Upper lobe of left lung (tissue), 6 donors: ENCODE results near the gene LARGE1. TPM values are rescaled to one million over a fixed set of nuclear protein-coding genes. Genes with fewer than 3 reads are reported as not detected.

ENCODE experiments used
- ATAC-seq, 2 donors: fragments of 200-7000 bp; cut with Tn5 transposase; one replicate each; pipeline ENCODE4 v1.9.1; 2022; ENCODE audit warnings: mild to moderate bottlenecking in 2 of 2, moderate library complexity in 2 of 2; ENCODE audit not compliant: low FRiP score in 2 of 2
- DNase-seq, 2 donors: peaks; one replicate each; pipeline ENCODE4 v3.0.0-alpha.2; 2019 to 2020
- H3K27ac ChIP-seq, 4 donors: fragments of 200-600 bp; sonication (generic); one replicate each; pipeline ENCODE4 v1.5.1; 2016 to 2019
- H3K27me3 ChIP-seq, 4 donors: fragments of 200-600 bp; sonication (generic); one replicate each; pipeline ENCODE4 v1.5.1; 2017 to 2019
- H3K36me3 ChIP-seq, 4 donors: fragments of 200-600 bp; sonication (generic); one replicate each; pipeline ENCODE4 v1.5.1; 2016 to 2019
- H3K4me1 ChIP-seq, 4 donors: fragments of 200-600 bp; sonication (generic); one replicate each; pipeline ENCODE4 v1.5.1; 2018 to 2019
- H3K4me3 ChIP-seq, 4 donors: fragments of 200-600 bp; sonication (generic); one replicate each; pipeline ENCODE4 v1.5.1; 2017 to 2019; ENCODE audit warnings: mild to moderate bottlenecking in 2 of 4, moderate library complexity in 1 of 4
- H3K9me3 ChIP-seq, 4 donors: fragments of 200-600 bp; sonication (generic); one replicate each; pipeline ENCODE4 v1.5.1; 2018 to 2019
- CTCF ChIP-seq, 6 experiments: fragments of 450-650 bp in 4 of 6; fragments of 200-600 bp in 2 of 6; sonication (generic) in 2 of 6; IDR thresholded peaks; one replicate each; pipeline ENCODE4 v1.5.1; 2016 to 2019; ENCODE audit warnings: antibody characterized with exemption in 6 of 6
- EP300 ChIP-seq, 4 donors: sonication (generic); formaldehyde crosslinking; IDR thresholded peaks; one replicate each; pipeline ENCODE4 v1.5.1; 2017; ENCODE audit warnings: antibody characterized with exemption in 4 of 4, control low read depth in 2 of 4
- POLR2A ChIP-seq, 4 donors: fragments of 450-650 bp; IDR thresholded peaks; one replicate each; pipeline ENCODE4 v1.5.1; 2016 to 2017; ENCODE audit warnings: antibody characterized with exemption in 4 of 4, mild to moderate bottlenecking in 2 of 4
- POLR2AphosphoS5 ChIP-seq, 2 donors: sonication (generic); formaldehyde crosslinking; IDR thresholded peaks; one replicate each; pipeline ENCODE4 v1.5.1; 2017; ENCODE audit warnings: antibody characterized with exemption in 2 of 2
- WGBS, 2 donors: methylation state at CpG; one replicate each; pipeline ENCODE4 v1.1.5; 2017 to 2018; 5-methylcytosine and 5-hydroxymethylcytosine counted together
- total RNA-seq, 6 donors: library from RNA; depleted of rRNA in 4 of 6; stranded (reverse); fragments of >200 nt in 4 of 6; gene quantifications; one replicate each; pipeline versions ENCODE4 v1.1.0 to v1.2.1, GENCODE V29; 2016 to 2021
- donor health status: DM: no; HTN: no; CAD: no; lungs with moderate emphysema.
- donor health status: DM: no; HTN: yes; CAD: no; lungs with severe emphysema.

The LARGE1 gene
- total RNA-seq, 6 donors from 2014 or later, result 14.0 to 56.6 (median 25.3) TPM

DNA sequence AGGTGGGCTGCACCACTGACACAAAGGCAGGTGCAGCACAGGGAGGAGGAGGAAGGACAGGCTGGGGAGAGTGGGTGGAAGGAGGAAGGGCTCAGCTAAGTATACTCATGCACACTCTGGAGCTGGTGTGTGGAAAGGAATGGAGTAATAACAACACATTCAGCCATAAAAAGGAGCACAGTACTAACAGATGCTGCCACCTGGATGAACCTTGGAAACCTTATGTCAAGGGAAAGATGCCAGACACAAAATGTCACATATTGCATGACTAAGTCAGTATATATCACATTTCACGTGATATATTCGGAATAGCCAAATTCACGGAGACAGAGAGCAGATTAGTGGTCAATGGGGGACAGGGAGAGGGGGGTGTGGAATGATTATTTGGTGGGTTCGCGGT lies 472.5 kb downstream of the LARGE1 start:
- WGBS, 2 donors, result 85 to 86% methylated on average over 5 of the region's 5 CpGs
- no peak for ATAC-seq

GRCh38 chr22:33443683-33444082 lies 476.6 kb downstream of the LARGE1 start:
- Histone ChIP-seq H3K27me3 (no peaks in the 10 kb centered on the region), H3K27ac (no peak overlapping the region), H3K4me1 (no peaks in the 10 kb centered on the region), H3K9me3 (no peaks in the 10 kb centered on the region), H3K4me3 (no peak overlapping the region), H3K36me3 (no peaks in the 10 kb centered on the region)
- 82 to 95% methylated on average over 6 of the region's 6 CpGs for WGBS, 2 donors
- TF ChIP-seq EP300 (IDR thresholded peaks at IDR 0.05) (no peak), POLR2A (IDR thresholded peaks at IDR 0.05) (no peak)
- DNase-seq (peak in 1 of 2 donors; percentile 44), ATAC-seq (no peak)

More for the DNA sequence above, 472.5 kb downstream of the LARGE1 start:
- no peak for TF ChIP-seq CTCF (IDR thresholded peaks at IDR 0.05)
- no peak for DNase-seq
- Histone ChIP-seq H3K9me3 (no peaks in the 10 kb centered on the region), H3K27me3 (no peaks in the 10 kb centered on the region), H3K4me1 (no peaks in the 10 kb centered on the region), H3K36me3 (no peaks in the 10 kb centered on the region), H3K4me3 (no peak overlapping the region), H3K27ac (no peak overlapping the region)

- Histone ChIP-seq H3K27me3 (no peaks in the 10 kb centered on the region), H3K4me1 (no peaks in the 10 kb centered on the region), H3K9me3 (no peaks in the 10 kb centered on the region), H3K27ac (no peak overlapping the region), H3K4me3 (no peak overlapping the region), H3K36me3 (no peaks in the 10 kb centered on the region)
- TF ChIP-seq CTCF (IDR thresholded peaks at IDR 0.05) (no peak), EP300 (IDR thresholded peaks at IDR 0.05) (no peak), POLR2A (IDR thresholded peaks at IDR 0.05) (no peak), POLR2AphosphoS5 (IDR thresholded peaks at IDR 0.05) (no peak)
- 52 to 69% methylated on average over 4 of the region's 4 CpGs for WGBS, 2 donors
- DNase-seq, result no peak
- no peak for ATAC-seq
These were observed 479.5 kb downstream of the LARGE1 start for GRCh38 chr22:33440756-33441155.

GRCh38 chr22:33438273-33438672 lies 482.0 kb downstream of the LARGE1 start:
- H3K36me3 ChIP-seq, result no peaks in the 10 kb centered on the region
- no peaks in the 10 kb centered on the region for H3K9me3 ChIP-seq
- TF ChIP-seq CTCF (IDR thresholded peaks at IDR 0.05) (no peak), POLR2AphosphoS5 (IDR thresholded peaks at IDR 0.05) (no peak), POLR2A (IDR thresholded peaks at IDR 0.05) (no peak), EP300 (IDR thresholded peaks at IDR 0.05) (no peak)
- no peak overlapping the region for H3K27ac ChIP-seq
- DNase-seq, result no peak
- no peak overlapping the region for H3K4me3 ChIP-seq
- WGBS, 2 donors, result 69 to 79% methylated on average over 7 of the region's 7 CpGs
- peak in 1 of 2 donors; percentile 12 for ATAC-seq
- H3K27me3 ChIP-seq, result no peaks in the 10 kb centered on the region
- H3K4me1 ChIP-seq, result no peaks in the 10 kb centered on the region

DNA sequence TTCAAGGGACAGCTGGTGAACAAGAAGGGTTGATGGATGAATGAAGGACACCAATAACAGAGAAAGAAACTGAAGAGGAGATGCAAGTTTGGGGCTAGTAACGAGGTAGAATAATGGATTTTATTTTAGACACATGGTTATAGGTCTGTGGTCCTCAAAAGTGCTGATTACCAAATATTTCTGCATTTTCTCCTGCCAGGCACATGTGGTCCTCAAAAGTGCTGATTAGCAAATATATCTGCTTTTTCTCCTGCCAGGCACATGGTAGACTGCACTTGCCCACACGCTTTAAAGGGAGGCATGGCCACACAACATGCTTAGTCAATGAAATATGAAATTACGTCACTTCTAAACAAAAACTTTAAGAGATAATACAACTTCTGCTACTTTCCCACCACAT lies 489.0 kb downstream of the LARGE1 start:
- Histone ChIP-seq H3K4me1 (no peaks in the 10 kb centered on the region), H3K36me3 (peaks cover 0 to 9% (median 0%) of the 10 kb centered on the region in 4 donors), H3K27ac (no peak overlapping the region), H3K4me3 (no peak overlapping the region), H3K9me3 (no peaks in the 10 kb centered on the region), H3K27me3 (no peaks in the 10 kb centered on the region)
- TF ChIP-seq CTCF (IDR thresholded peaks at IDR 0.05) (no peak), POLR2A (IDR thresholded peaks at IDR 0.05) (no peak), EP300 (IDR thresholded peaks at IDR 0.05) (no peak), POLR2AphosphoS5 (IDR thresholded peaks at IDR 0.05) (no peak)
- WGBS, 2 donors, result 91 to 92% methylated on average over 3 of the region's 3 CpGs
- no peak for ATAC-seq
- DNase-seq, result no peak
